Pancreas (tissue), 10 donors: ENCODE measurements around the gene SCN10A. TPM values are rescaled to one million over a fixed set of nuclear protein-coding genes. Genes with fewer than 3 reads are reported as not detected.

Experiments used
- ATAC-seq, 4 donors: fragments of 200-7000 bp; cut with Tn5 transposase; one replicate each; pipeline versions ENCODE4 v1.8.0 to v1.9.1; 2020; ENCODE audit warnings: mild to moderate bottlenecking in 4 of 4, moderate library complexity in 4 of 4
- DNase-seq, 6 donors: peaks; one replicate each; pipeline ENCODE4 v3.0.0-alpha.2; 2020
- FAIRE-seq: peaks from 2 replicates; lab custom pipeline; 2012; peaks lifted over from hg19 to GRCh38; lab: Jason Lieb, UNC
- H3K27ac ChIP-seq, 4 donors: fragments of 200-600 bp; sonication (generic); 1 replicate in 3 of 4; 2 replicates in 1 of 4; pipeline versions ENCODE4 v1.5.0 to v1.8.0; 2020
- H3K27me3 ChIP-seq, 4 donors: fragments of 200-600 bp; one replicate each; pipeline ENCODE4 v1.8.0; 2021
- H3K36me3 ChIP-seq, 3 donors: fragments of 200-600 bp; sonication (generic) in 1 of 3; one replicate each; pipeline versions ENCODE4 v1.5.0 to v1.8.0; 2020 to 2021
- H3K4me1 ChIP-seq, 3 donors: fragments of 200-600 bp; one replicate each; pipeline ENCODE4 v1.8.0; 2021
- H3K4me3 ChIP-seq, 4 donors: fragments of 200-600 bp; sonication (generic) in 2 of 4; one replicate each; pipeline versions ENCODE4 v1.5.0 to v1.8.0; 2020 to 2021
- H3K9me3 ChIP-seq, 4 donors: fragments of 200-600 bp; one replicate each; pipeline ENCODE4 v1.8.0; 2021
- WGBS, 2 donors: extraction: QIAGEN DNeasy Blood & Tissue Kit; methylation state at CpG; one replicate each; pipeline ENCODE4 v1.1.7; 2013; 5-methylcytosine and 5-hydroxymethylcytosine counted together
- intact Hi-C, 3 donors: fragments of 100-400 bp; cut with DNase I; formaldehyde crosslinking; loops; one replicate each; pipeline versions ENCODE4 v1.11.1 to v1.14.2; 2022
- polyA plus RNA-seq, 2 donors: library from polyadenylated mRNA; stranded (reverse); fragments of 200-250 nt; gene quantifications; one replicate each; pipeline ENCODE4 v1.2.3, GENCODE V29; 2013
- total RNA-seq, 6 donors: library from RNA; stranded (reverse); fragmentation: NEBNext Ultra II Directional in 4 of 6; extraction: Animal tissue kit (Norgen Biotek cat#: 25700) in 4 of 6; gene quantifications; one replicate each; pipeline versions ENCODE4 v1.2.1 to v1.2.4, GENCODE V29; 2021 to 2023
- TF ChIP-seq, protein P1 (sequence below), 4 donors: fragments of 200-600 bp; sonication (generic) in 3 of 4; IDR thresholded peaks; one replicate each; pipeline versions ENCODE4 v1.5.0 to v1.8.0; 2021; ENCODE audit warnings: antibody characterized with exemption in 4 of 4
- donor health status: healthy with polysubstance abuse.
- donor health status: DM: no; HTN: no; CAD: no; lungs with moderate emphysema.
- donor health status: DM: no; HTN: no; CAD: no.
- donor health status: control.
- donor health status: control.
- donor health status: Bipolar disorder and iron deficiency.
- donor health status: DM: yes; HTN: yes; CAD: no.
- donor health status: DM: no; HTN: no; CAD: no.
- donor health status: DM: no; HTN: no; CAD: no.
- donor health status: DM: yes; HTN: yes; CAD: no.

SCN10A gene
- total and polyA plus RNA-seq, 8 donors: not detected

GRCh38 chr3:38837358-38837757 lies 21.3 kb upstream of the SCN10A start:
- ATAC-seq (no peak), DNase-seq (no peak), FAIRE-seq (no peak)
- Histone ChIP-seq H3K4me3 (no peak overlapping the region), H3K36me3 (no peaks in the 10 kb centered on the region), H3K27me3 (no peaks in the 10 kb centered on the region), H3K27ac (no peak overlapping the region), H3K4me1 (no peaks in the 10 kb centered on the region), H3K9me3 (no peaks in the 10 kb centered on the region)
- TF ChIP-seq, protein P1, sequence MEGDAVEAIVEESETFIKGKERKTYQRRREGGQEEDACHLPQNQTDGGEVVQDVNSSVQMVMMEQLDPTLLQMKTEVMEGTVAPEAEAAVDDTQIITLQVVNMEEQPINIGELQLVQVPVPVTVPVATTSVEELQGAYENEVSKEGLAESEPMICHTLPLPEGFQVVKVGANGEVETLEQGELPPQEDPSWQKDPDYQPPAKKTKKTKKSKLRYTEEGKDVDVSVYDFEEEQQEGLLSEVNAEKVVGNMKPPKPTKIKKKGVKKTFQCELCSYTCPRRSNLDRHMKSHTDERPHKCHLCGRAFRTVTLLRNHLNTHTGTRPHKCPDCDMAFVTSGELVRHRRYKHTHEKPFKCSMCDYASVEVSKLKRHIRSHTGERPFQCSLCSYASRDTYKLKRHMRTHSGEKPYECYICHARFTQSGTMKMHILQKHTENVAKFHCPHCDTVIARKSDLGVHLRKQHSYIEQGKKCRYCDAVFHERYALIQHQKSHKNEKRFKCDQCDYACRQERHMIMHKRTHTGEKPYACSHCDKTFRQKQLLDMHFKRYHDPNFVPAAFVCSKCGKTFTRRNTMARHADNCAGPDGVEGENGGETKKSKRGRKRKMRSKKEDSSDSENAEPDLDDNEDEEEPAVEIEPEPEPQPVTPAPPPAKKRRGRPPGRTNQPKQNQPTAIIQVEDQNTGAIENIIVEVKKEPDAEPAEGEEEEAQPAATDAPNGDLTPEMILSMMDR (IDR thresholded peaks at IDR 0.05): no peak
- intact Hi-C loops: no loop called here
- WGBS, 2 donors: 41 to 47% methylated on average over 4 of the region's 4 CpGs

GRCh38 chr3:38836561-38836960 lies 20.5 kb upstream of the SCN10A start:
- H3K36me3 ChIP-seq: no peaks in the 10 kb centered on the region
- 49 to 74% methylated on average over 5 of the region's 5 CpGs for WGBS, 2 donors
- no peaks in the 10 kb centered on the region for H3K27me3 ChIP-seq
- H3K9me3 ChIP-seq: no peaks in the 10 kb centered on the region
- no peaks in the 10 kb centered on the region for H3K4me1 ChIP-seq
- no peak overlapping the region for H3K27ac ChIP-seq
- DNase-seq: no peak
- ATAC-seq: no peak
- TF ChIP-seq, protein P1 (IDR thresholded peaks at IDR 0.05): no peak
- intact Hi-C loops: no loop called here
- H3K4me3 ChIP-seq: no peak overlapping the region
- FAIRE-seq: no peak

DNA sequence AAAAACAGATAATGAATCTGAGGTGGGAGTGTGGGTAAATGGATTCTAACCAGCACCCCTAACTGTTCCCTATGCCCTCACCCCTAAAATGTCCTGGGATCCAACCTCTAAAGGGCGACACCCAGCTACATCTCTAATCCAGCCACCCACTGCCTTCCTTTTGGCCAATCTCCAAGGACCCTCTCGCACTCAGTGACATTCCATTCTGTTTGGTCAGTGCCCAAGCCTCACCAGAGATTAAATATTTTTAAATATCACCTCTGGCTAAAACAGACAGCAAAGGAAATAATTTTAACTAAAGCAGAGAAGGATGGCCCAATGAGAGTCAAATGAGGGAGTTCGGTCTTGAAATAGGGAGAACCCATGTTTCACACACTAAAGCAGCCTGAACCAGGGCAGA lies 19.9 kb upstream of the SCN10A start:
- TF ChIP-seq, protein P1 (IDR thresholded peaks at IDR 0.05): no peak
- intact Hi-C loops: no loop called here
- Histone ChIP-seq H3K36me3 (no peaks in the 10 kb centered on the region), H3K27ac (no peak overlapping the region), H3K4me1 (no peaks in the 10 kb centered on the region), H3K9me3 (no peaks in the 10 kb centered on the region), H3K27me3 (no peaks in the 10 kb centered on the region), H3K4me3 (no peak overlapping the region)
- ATAC-seq: no peak
- no peak for DNase-seq
- WGBS, 2 donors: 51 to 60% methylated on average over 3 of the region's 3 CpGs
- no peak for FAIRE-seq

GRCh38 chr3:38834717-38835116 lies 18.7 kb upstream of the SCN10A start:
- no peak for FAIRE-seq
- no peak for DNase-seq
- intact Hi-C loops: no loop called here
- Histone ChIP-seq H3K4me1 (no peaks in the 10 kb centered on the region), H3K9me3 (no peaks in the 10 kb centered on the region), H3K4me3 (no peak overlapping the region), H3K27me3 (no peaks in the 10 kb centered on the region), H3K27ac (no peak overlapping the region), H3K36me3 (no peaks in the 10 kb centered on the region)
- TF ChIP-seq, protein P1 (IDR thresholded peaks at IDR 0.05): no peak
- no peak for ATAC-seq

DNA sequence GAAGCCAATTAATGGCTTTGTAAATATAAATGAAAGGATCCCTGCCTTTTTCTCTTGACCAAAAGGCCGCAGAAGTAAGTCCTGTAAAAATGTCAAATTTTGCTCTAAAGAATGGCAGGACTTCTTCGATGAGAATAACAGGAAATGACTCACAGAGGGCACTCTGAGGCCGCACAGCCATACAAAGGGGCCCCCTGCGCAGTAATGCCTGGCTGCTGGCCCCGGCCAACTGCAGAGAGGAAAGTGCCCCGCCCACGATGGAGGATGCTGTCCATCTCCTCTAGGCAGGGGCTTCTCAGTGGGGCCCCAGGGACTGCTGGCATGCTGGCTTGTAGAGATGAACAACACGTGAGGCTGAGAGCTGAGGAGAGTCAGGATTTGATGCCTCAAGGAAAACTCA lies 18.1 kb upstream of the SCN10A start:
- ATAC-seq (peak in 1 of 4 donors; percentile 58), DNase-seq (no peak), FAIRE-seq (no peak)
- H3K27ac ChIP-seq: no peak overlapping the region
- no peaks in the 10 kb centered on the region for H3K4me1 ChIP-seq
- H3K4me3 ChIP-seq: no peak overlapping the region
- TF ChIP-seq, protein P1 (IDR thresholded peaks at IDR 0.05): no peak
- no peaks in the 10 kb centered on the region for H3K36me3 ChIP-seq
- H3K27me3 ChIP-seq: no peaks in the 10 kb centered on the region
- intact Hi-C loops: no loop called here
- no peaks in the 10 kb centered on the region for H3K9me3 ChIP-seq
- WGBS, 2 donors: 44 to 49% methylated on average over 8 of the region's 8 CpGs
